Hepatocyte (in vitro differentiated cells): ENCODE measurements around the gene CYP3A4. TPM values are rescaled to one million over a fixed set of nuclear protein-coding genes. Genes with fewer than 3 reads are reported as not detected.
"Not testable (repeated sequence)": the region's sequence is repeated elsewhere in the genome, so short reads cannot be mapped to it uniquely, and the experiment has no call there.

Experiments used
- DNase-seq: peaks from one replicate; pipeline ENCODE4 v3.0.0-alpha.2; 2016; ENCODE audit warnings: low spot score
- H2AFZ ChIP-seq: fragments of 200-600 bp; sonication (generic); 2 replicates; pipeline ENCODE4 v1.6.0; 2016; ENCODE audit warnings: antibody characterized with exemption, mild to moderate bottlenecking
- H3K27ac ChIP-seq: fragments of 200-600 bp; sonication (generic); 2 replicates; pipeline ENCODE4 v1.5.1; 2016; ENCODE audit warnings: mild to moderate bottlenecking
- H3K27me3 ChIP-seq: fragments of 200-600 bp; sonication (generic); 2 replicates; pipeline ENCODE4 v1.6.1; 2016
- H3K36me3 ChIP-seq: fragments of 200-600 bp; sonication (generic); replicated peaks from 2 replicates; pipeline ENCODE4 v1.5.1; 2016; ENCODE audit warnings: low read depth; ENCODE audit not compliant: insufficient read depth
- H3K4me1 ChIP-seq: fragments of 200-600 bp; sonication (generic); 2 replicates; pipeline ENCODE4 v1.5.1; 2016; ENCODE audit warnings: mild to moderate bottlenecking, moderate library complexity; ENCODE audit not compliant: insufficient read depth
- H3K4me2 ChIP-seq: fragments of 200-600 bp; sonication (generic); 2 replicates; pipeline ENCODE4 v1.6.0; 2016
- H3K4me3 ChIP-seq: fragments of 200-600 bp; sonication (generic); 2 replicates; pipeline ENCODE4 v1.5.1; 2016; ENCODE audit warnings: mild to moderate bottlenecking
- H3K79me2 ChIP-seq: fragments of 200-600 bp; sonication (generic); 2 replicates; pipeline ENCODE4 v1.6.0; 2017; ENCODE audit warnings: mild to moderate bottlenecking
- H3K9me2 ChIP-seq: fragments of 200-600 bp; sonication (generic); replicated peaks from 2 replicates; pipeline ENCODE4 v1.6.0; 2017; ENCODE audit warnings: mild to moderate bottlenecking; ENCODE audit not compliant: insufficient read depth
- H3K9me3 ChIP-seq: fragments of 200-600 bp; sonication (generic); 2 replicates; pipeline ENCODE4 v1.5.1; 2016; ENCODE audit warnings: low read depth, mild to moderate bottlenecking
- H4K20me1 ChIP-seq: fragments of 200-600 bp; sonication (generic); 2 replicates; pipeline ENCODE4 v1.6.0; 2016; ENCODE audit warnings: mild to moderate bottlenecking; ENCODE audit not compliant: insufficient read depth, poor library complexity, severe bottlenecking
- CTCF ChIP-seq: fragments of 200-600 bp; sonication (generic); IDR thresholded peaks from 2 replicates; pipeline ENCODE4 v1.5.1; 2016; ENCODE audit warnings: antibody characterized with exemption, mild to moderate bottlenecking; ENCODE audit not compliant: poor library complexity
- EZH2 ChIP-seq: fragments of 200-600 bp; sonication (generic); IDR thresholded peaks from 2 replicates; pipeline ENCODE4 v1.6.1; 2016; ENCODE audit warnings: antibody characterized with exemption, mild to moderate bottlenecking, borderline replicate concordance
- EZH2phosphoT487 ChIP-seq: fragments of 200-600 bp; sonication (generic); IDR thresholded peaks from one replicate; pipeline ENCODE4 v1.6.1; 2018; ENCODE audit warnings: antibody characterized with exemption, mild to moderate bottlenecking, low read depth, moderate library complexity; ENCODE audit not compliant: unreplicated experiment, severe bottlenecking
- WGBS: methylation state at CpG from one replicate; pipeline ENCODE4 v1.1.6; 2016; ENCODE audit warnings: low lambda C conversion rate; ENCODE audit errors: missing lambda C conversion rate; 5-methylcytosine and 5-hydroxymethylcytosine counted together
- polyA plus RNA-seq: library from polyadenylated mRNA; unstranded; fragments of >200 nt; fragmentation: Nextera tagmentation; extraction: Ambion mirVana; gene quantifications from 2 replicates; pipeline ENCODE4 v1.2.1, GENCODE V29; 2016
- total RNA-seq: library from RNA; depleted of rRNA; stranded (reverse); fragments of >200 nt; gene quantifications from 2 replicates; pipeline ENCODE4 v1.2.3, GENCODE V29; 2014

CYP3A4 gene
- total and polyA plus RNA-seq, 2 experiments from 2014 or later, result 42.2 to 43.4 TPM

DNA sequence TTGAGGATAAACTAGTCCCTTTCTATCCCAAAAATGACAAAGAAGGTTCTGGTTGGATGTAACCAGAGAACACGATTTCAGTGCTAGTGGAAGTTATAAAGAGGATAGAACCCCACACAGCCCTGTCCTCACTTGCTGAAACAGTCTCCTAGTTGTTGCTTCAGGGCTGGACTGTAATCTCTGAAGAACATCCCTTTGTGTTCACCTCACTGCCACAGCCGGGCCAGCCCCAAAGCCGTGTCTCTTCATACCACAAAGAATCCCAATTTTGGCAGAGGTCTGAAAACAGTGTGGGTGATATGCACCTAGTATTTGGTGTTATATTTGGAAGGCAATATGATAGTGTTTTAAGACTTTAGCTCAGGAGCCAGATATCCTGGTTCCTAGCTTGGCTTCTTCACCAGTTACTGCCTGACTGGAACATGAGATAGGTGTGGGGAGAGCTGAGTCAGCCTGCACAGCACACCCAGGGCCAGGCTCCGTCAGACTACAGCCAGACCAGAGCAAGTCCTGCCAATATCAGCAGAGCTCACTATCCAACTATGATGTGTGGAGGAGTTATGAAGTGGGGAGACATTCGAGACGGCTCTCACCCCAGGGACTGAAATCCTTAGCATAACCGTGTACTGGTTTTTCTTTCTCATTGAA lies 21.2 kb downstream of the CYP3A4 start:
- H2AFZ ChIP-seq, result no peak overlapping the region
- H4K20me1 ChIP-seq, result no peaks in the 10 kb centered on the region
- TF ChIP-seq CTCF (no peak), EZH2phosphoT487 (no peak), EZH2 (no peak)
- H3K79me2 ChIP-seq, result no peaks in the 10 kb centered on the region
- H3K9me3 ChIP-seq, result no peaks in the 10 kb centered on the region
- peak overlapping the region; percentile 72 for H3K27ac ChIP-seq
- DNase-seq, result peak; percentile 54
- no peak overlapping the region for H3K4me3 ChIP-seq
- H3K27me3 ChIP-seq, result no peaks in the 10 kb centered on the region
- peaks cover 9% of the 10 kb centered on the region for H3K4me1 ChIP-seq
- H3K9me2 ChIP-seq, result no peaks in the 10 kb centered on the region
- 66% methylated on average over 7 of the region's 7 CpGs for whole genome bisulfite sequencing
- no peak overlapping the region for H3K4me2 ChIP-seq
- H3K36me3 ChIP-seq, result no peaks in the 10 kb centered on the region

DNA sequence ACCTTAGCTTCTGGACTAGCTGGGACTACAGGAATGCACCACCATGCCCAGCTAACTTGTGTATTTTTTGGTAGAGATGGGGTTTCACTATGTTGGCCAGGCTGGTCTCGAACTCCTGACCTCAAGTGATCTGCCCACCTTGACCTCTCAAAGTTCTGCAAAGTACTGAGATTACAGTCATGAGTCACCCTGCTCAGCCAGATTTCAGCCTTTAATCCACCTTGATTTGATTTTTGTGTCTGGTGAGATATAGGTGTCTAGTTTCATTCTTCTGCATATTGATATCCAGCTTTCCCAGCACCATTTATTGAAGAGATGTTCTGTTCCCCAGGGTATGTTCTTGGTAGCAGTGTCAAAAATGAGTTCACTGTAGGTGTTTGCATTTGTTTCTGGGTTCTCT lies 28.9 kb downstream of the CYP3A4 start:
- H3K4me3 ChIP-seq, result no peak overlapping the region
- no peak for TF ChIP-seq CTCF
- TF ChIP-seq EZH2phosphoT487, result no peak
- TF ChIP-seq EZH2, result no peak
- peaks cover 17% of the 10 kb centered on the region for H3K4me1 ChIP-seq
- no peaks in the 10 kb centered on the region for H3K79me2 ChIP-seq
- H3K27me3 ChIP-seq, result no peaks in the 10 kb centered on the region
- WGBS, result 95% methylated on average over 1 of the region's 1 CpG
- no peaks in the 10 kb centered on the region for H3K36me3 ChIP-seq
- no peak overlapping the region for H2AFZ ChIP-seq
- H4K20me1 ChIP-seq, result no peaks in the 10 kb centered on the region
- no peaks in the 10 kb centered on the region for H3K9me3 ChIP-seq
- no peak overlapping the region for H3K4me2 ChIP-seq
- no peaks in the 10 kb centered on the region for H3K9me2 ChIP-seq
- H3K27ac ChIP-seq, result no peak overlapping the region
- no peak for DNase-seq

DNA sequence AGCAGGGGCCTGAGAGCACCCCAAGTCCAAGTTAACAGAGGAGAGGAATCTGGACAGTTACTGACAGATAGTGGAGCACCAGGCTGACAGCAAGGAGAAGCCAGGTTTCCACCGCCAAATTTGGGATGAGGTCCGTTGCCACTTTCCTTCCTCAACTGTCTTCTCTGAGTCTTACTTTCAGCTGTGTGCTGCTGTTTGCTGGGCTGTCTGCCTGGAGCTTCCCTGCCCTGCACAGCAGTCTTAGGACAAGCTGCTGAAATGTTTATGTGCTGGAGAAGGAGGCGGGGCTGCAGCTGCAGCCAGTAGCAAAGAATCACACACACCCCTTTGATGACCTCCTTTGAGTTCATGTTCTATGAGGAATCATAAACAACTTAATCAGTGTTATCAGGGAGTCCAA lies 31.6 kb downstream of the CYP3A4 start:
- Histone ChIP-seq H3K9me2 (no peaks in the 10 kb centered on the region), H4K20me1 (no peaks in the 10 kb centered on the region), H3K9me3 (no peaks in the 10 kb centered on the region), H3K79me2 (no peaks in the 10 kb centered on the region), H3K4me3 (no peak overlapping the region), H3K27ac (peak overlapping the region; percentile 78), H3K27me3 (no peaks in the 10 kb centered on the region), H3K4me1 (peaks cover 17% of the 10 kb centered on the region), H3K36me3 (no peaks in the 10 kb centered on the region), H2AFZ (no peak overlapping the region), H3K4me2 (peak overlapping the region; percentile 47)
- 46% methylated on average over 3 of the region's 3 CpGs for WGBS
- TF ChIP-seq CTCF, result no peak
- peak; percentile 63 for DNase-seq

GRCh38 chr7:99751322-99752052 lies 32.5 kb downstream of the CYP3A4 start:
- peak; percentile 45 for DNase-seq
- not testable (repeated sequence) for H3K79me2 ChIP-seq, H3K36me3 ChIP-seq, H3K9me3 ChIP-seq, H3K4me3 ChIP-seq, H3K9me2 ChIP-seq, H4K20me1 ChIP-seq, H2AFZ ChIP-seq, H3K27me3 ChIP-seq
- 14% methylated on average over 5 of the region's 5 CpGs for WGBS
- Histone ChIP-seq H3K4me1 (peaks cover 17% of the 10 kb centered on the region), H3K4me2 (peak overlapping the region; percentile 48), H3K27ac (peak overlapping the region; percentile 79)
